Stimulated activated CD8-positive, alpha-beta memory T cell treated with anti-CD3 and anti-CD28 coated beads, Interleukin-12 subunit alpha, Interleukin-12 subunit beta, amount 100 ng/mL, for 1 hour (primary cell): ENCODE results near the gene KCNK4.
"Not testable (repeated sequence)": the region's sequence is repeated elsewhere in the genome, so short reads cannot be mapped to it uniquely, and the experiment has no call there.

ENCODE experiments used
- DNase-seq: peaks from one replicate; pipeline ENCODE4 v3.0.0-alpha.2; 2020; ENCODE audit warnings: low read depth

The KCNK4 gene

GRCh38 chr11:64307795-64308194, 16.7 kb downstream of the KCNK4 start:
- not testable (repeated sequence) for DNase-seq

GRCh38 chr11:64312947-64313346, 21.8 kb downstream of the KCNK4 start:
- no peak for DNase-seq

GRCh38 chr11:64313491-64314145, 22.5 kb downstream of the KCNK4 start:
- DNase-seq: no peak

GRCh38 chr11:64314146-64314804, 23.2 kb downstream of the KCNK4 start:
- no peak for DNase-seq

- no peak for DNase-seq
These were observed 23.9 kb downstream of the KCNK4 start for GRCh38 chr11:64314805-64315561.

GRCh38 chr11:64315667-64316526, 24.8 kb downstream of the KCNK4 start:
- not testable (repeated sequence) for DNase-seq

GRCh38 chr11:64316672-64317324, 25.7 kb downstream of the KCNK4 start:
- no peak for DNase-seq

GRCh38 chr11:64317325-64317960, 26.3 kb downstream of the KCNK4 start, which contains the start of gene TRMT112:
Gene TRMT112 (minus strand): TSS chr11:64317559. CDS start chr11:64317526, 33 bp downstream.
- DNase-seq: peak; percentile 97

GRCh38 chr11:64317961-64318765, 27.1 kb downstream of the KCNK4 start, which contains the start of gene PRDX5:
Gene PRDX5 (plus strand): TSS chr11:64318121. CDS start chr11:64318216, 95 bp downstream.
- DNase-seq: peak; percentile 86

- no peak for DNase-seq
These were observed 28.0 kb downstream of the KCNK4 start for GRCh38 chr11:64318766-64319761.

- no peak for DNase-seq
These were observed 29.5 kb downstream of the KCNK4 start for GRCh38 chr11:64320556-64320955.

GRCh38 chr11:64321026-64321425, 29.9 kb downstream of the KCNK4 start:
- no peak for DNase-seq

- no peak for DNase-seq
These were observed 30.4 kb downstream of the KCNK4 start for GRCh38 chr11:64321533-64321932.

- DNase-seq: no peak
These were observed 31.8 kb downstream of the KCNK4 start for GRCh38 chr11:64322925-64323260.

- DNase-seq: no peak
These were observed 32.3 kb downstream of the KCNK4 start for GRCh38 chr11:64323373-64323772.

- DNase-seq: not testable (repeated sequence)
These were observed 32.9 kb downstream of the KCNK4 start for GRCh38 chr11:64323984-64324383.

- DNase-seq: no peak
These were observed 33.8 kb downstream of the KCNK4 start for GRCh38 chr11:64324692-64325469.

GRCh38 chr11:64327375-64327774, 36.3 kb downstream of the KCNK4 start:
- no peak for DNase-seq
